ENCODE measurements around the gene A1CF.

A1CF gene

DNA sequence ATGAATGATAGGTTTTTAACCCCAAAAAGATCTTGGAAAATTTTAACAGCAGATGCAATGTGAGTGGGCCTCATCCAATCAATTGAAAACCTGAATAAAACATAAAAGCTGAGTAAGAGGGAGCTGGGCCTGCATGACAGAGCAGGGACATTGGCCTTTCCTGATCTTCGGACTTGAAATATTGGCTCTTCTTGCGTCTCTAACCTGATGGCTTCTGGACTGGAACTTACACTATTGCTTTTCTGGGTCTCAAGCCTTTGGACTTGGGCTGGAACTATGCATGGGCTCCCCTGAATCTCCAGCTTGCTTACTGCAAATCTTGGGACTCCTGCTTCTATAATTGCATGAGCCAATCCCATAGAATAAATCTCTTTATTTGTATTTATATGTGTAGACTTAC is 9.0 kb downstream of the A1CF start:
- DNase-seq, result no peak
- intact Hi-C loops (cut with DNase I), result no loop called here

DNA sequence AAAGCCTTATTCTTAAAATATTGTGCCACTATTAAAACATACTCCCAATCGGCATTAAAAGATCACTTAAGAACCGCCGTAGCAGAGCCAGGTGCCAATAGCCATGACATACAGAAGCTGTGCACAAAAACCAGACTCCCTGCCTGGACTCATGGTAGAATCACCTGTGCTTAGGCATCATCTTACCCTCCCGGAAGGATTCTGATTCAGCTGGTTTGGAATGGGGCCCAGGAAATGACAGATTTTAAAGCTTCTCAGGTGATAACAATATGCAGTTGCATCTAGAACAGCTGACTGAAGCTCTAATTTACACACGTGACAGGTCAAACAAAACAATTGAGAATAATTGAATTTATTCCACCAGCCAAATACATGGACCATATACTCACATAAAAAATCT is 10.7 kb downstream of the A1CF start:
- no peak for DNase-seq

GRCh38 chr10:50866317-50866716 is 19.1 kb downstream of the A1CF start:
- DNase-seq, result no peak
- intact Hi-C loops (cut with DNase I), result no loop called here

More for the DNA sequence above, 10.7 kb downstream of the A1CF start:
- intact Hi-C loops (cut with DNase I), result no loop called here

DNA sequence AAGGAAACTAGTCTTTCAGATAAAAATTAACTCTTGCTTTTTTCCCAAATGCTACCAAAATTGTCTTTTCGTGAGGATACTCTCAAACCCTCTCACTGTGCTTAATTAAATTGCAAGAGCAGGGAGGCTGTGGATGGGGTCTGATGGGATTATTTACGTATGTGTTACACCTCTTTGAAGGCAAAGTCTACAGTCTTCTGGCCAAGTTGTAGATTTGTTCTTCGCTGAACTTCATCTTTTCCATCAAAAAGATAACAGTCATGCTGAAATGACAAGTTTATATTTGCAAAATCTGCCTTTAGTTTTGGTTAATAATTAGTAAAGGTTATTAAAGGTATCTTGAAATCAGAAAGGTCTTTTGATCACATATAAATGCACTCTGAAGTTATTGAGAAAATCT is 22.7 kb downstream of the A1CF start:
- intact Hi-C loops (cut with DNase I), result no loop called here
- no peak for DNase-seq

- intact Hi-C loops (cut with DNase I), result no loop called here
- DNase-seq, result no peak
Measured at GRCh38 chr10:50861370-50861769, 24.1 kb downstream of the A1CF start.

GRCh38 chr10:50857579-50857978 is 27.8 kb downstream of the A1CF start:
- intact Hi-C loops (cut with DNase I), result no loop called here
- DNase-seq, result no peak

DNA sequence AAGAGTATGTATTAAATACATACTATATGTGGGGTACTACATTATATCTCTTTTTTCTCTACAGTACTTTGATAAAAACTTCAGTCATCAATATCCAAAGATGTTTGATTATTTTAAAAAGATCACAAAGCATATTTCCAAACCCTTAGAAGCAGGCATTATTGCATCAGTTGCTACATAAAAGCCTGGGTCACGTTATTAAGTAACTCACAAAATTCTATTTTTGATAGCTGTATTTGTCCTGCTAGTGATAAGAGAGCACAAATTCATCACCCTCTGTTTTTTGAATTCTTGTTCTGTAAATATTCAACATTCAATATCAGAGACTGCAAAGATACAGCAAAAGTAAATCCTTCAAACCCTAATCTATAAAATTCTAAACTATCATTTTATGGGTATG is 30.0 kb downstream of the A1CF start:
- intact Hi-C loops (cut with DNase I), result no loop called here
- DNase-seq, result no peak

- intact Hi-C loops (cut with DNase I), result no loop called here
- DNase-seq, result no peak
Measured at GRCh38 chr10:50855015-50855414, 30.4 kb downstream of the A1CF start.

DNA sequence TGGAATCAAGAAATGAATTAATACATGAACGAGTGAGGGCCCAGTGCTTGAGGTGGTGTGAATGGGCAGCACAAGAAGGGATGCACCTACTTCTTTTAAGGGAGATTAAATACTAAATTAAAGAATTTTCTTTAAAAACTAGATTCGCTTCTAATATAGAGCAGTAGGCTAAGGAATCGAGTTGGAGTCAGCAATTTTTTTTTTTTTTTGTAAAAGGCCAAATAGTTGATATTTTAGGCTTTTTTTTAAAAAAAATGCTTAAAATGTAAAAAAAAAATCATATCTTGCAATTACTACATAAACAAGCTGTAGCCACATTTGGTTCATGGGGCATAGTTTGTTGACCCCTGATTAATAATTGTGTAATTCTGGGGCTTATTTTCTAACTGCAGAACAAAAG is 31.9 kb downstream of the A1CF start:
- intact Hi-C loops (cut with DNase I), result no loop called here

DNA sequence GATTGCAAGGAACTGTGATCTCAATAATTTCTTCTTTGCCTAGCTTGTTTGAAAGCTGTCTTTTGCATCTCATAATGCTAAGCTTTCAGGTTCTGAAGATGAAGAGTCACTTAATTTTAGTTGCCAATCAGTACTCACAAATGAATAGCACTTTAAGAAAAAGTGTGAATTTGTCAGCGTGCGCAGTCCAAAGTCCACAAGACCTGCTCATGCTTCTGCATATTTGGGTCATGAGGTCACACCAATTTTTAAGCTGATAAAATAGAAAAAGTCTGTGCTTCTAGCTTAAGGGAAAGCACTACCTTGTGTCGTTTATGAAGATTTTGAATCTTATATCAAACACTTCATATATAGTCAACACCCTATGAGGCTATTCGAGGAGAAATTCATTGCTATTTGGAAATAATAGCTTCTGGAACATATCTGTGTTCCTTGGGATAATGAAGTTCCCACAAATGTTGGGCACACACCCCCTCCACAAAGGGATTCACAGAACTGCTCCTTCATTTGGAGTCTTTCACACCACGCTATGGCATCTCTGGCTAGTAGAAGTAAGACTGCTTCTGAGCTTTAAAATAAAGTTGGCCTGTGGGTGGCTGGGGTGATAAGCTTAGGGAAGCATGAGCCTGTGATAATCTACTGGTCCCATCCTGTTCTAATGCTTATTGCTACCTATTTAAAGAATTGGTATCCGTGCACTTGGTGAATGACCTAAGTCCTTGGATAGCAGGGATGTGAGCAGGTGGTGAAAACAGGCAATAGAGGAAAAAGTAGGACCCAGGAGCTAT is 33.3 kb downstream of the A1CF start:
- no peak for DNase-seq
- intact Hi-C loops (cut with DNase I), result no loop called here

More for the DNA sequence above, 31.9 kb downstream of the A1CF start:
- no peak for DNase-seq

- intact Hi-C loops (cut with DNase I), result no loop called here
- DNase-seq, result no peak
Measured at GRCh38 chr10:50850578-50851230, 34.7 kb downstream of the A1CF start.

DNA sequence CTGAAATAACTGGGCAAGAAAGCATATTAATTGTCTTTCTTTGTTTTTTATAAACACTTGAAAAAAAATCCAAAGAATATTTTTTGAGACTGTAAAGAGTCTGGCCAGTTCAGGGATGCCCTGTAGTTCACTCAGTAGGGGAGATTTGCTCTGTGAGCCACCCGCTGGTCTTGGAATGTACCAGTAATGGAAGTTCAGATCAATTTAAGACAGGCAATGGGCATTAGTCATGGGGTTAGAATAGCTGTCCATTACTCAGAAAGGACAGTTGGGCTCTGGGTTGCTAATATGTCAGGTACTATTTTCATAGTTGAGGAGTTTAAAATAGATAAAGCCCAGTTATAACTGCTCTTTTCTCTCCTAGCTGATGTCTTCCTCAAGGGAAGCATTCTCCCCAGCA is 38.7 kb downstream of the A1CF start:
- intact Hi-C loops (cut with DNase I), result no loop called here

GRCh38 chr10:50837095-50837494 is 48.3 kb downstream of the A1CF start:
- intact Hi-C loops (cut with DNase I), result no loop called here
- DNase-seq, result no peak

More for the DNA sequence above, 38.7 kb downstream of the A1CF start:
- DNase-seq, result no peak

GRCh38 chr10:50832171-50832751 is 53.2 kb downstream of the A1CF start:
- intact Hi-C loops (cut with DNase I), result no loop called here
- DNase-seq, result no peak

DNA sequence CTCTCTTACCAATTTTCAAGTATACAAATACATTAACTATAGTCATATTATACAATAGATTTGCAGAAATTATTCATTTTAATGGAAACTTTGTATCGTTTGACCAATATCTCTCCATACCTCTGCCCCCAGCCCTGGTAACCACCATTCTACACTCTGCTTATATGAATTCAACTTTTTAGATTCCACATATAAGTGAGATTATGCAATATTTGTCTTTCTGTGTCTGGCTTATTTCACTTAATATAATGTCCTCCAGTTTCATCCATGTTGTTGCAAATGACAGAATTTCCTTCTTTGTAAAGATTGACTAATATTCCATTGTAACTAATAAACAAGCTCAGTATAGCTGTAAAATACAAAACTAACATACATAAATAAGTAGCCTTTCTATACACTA is 55.4 kb downstream of the A1CF start:
- no peak for DNase-seq

GRCh38 chr10:50824782-50825181 is 60.6 kb downstream of the A1CF start:
- intact Hi-C loops (cut with DNase I), result no loop called here
- no peak for DNase-seq

More for the DNA sequence above, 55.4 kb downstream of the A1CF start:
- intact Hi-C loops (cut with DNase I), result no loop called here

- intact Hi-C loops (cut with DNase I), result no loop called here
- no peak for DNase-seq
Measured at GRCh38 chr10:50823789-50824188, 61.6 kb downstream of the A1CF start.

DNA sequence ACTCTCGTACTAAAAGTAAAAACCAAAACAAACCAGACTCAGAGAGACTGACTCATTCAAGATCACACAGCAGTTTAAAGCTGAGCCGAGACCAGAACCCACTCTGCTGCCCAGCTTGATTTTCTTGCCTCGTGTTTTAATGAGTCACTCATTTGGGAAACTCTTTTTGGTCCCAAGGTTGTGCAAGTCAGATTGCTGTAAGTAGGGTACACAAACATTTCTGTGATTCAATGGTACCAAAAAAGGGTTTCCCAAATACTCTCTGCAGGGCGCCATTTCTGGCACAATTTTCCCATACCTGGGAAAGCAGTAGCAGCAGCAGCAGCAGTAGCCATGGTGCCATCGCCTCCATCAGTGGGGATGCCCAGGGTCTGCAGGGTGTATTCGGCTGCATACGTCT is 75.8 kb downstream of the A1CF start:
- DNase-seq, result no peak
- intact Hi-C loops (cut with DNase I), result no loop called here

- intact Hi-C loops (cut with DNase I), result no loop called here
- DNase-seq, result no peak
Measured at GRCh38 chr10:50807851-50808776, 77.3 kb downstream of the A1CF start.
